B cell (primary cell): ENCODE results near the gene IL10.

ENCODE experiments used
- EZH2 ChIP-seq: IDR thresholded peaks from 2 replicates; pipeline ENCODE4 v1.6.1; 2012; ENCODE audit warnings: borderline replicate concordance, low read depth, mild to moderate bottlenecking, moderate library complexity, low read length; ENCODE audit not compliant: insufficient read depth, poor library complexity, severe bottlenecking
- TF ChIP-seq, protein P1 (sequence below): fragments of 200-600 bp; IDR thresholded peaks from one replicate; pipeline ENCODE4 v1.8.0; 2022; ENCODE audit warnings: antibody characterized with exemption, mild to moderate bottlenecking

DNA sequence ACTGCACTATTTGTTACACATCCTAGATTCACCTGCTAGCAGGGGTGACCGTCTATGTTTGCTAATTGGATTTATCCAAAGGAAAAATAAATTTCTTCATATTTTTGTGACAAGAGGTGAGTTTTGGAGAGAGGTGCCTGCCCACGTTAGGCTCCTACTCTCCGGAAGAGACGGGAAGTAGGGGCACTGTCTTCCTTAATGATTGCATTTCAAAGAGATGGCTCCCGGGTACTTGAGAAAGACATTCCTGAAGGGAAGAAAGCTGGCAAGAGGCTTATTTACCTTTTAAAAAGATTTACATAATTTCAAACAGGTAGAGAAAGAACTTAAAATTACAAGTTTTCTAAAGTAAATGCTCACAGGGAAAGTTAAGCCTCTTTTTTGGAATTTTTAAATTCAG is 20.4 kb downstream of the IL10 start:
- TF ChIP-seq, protein P1, sequence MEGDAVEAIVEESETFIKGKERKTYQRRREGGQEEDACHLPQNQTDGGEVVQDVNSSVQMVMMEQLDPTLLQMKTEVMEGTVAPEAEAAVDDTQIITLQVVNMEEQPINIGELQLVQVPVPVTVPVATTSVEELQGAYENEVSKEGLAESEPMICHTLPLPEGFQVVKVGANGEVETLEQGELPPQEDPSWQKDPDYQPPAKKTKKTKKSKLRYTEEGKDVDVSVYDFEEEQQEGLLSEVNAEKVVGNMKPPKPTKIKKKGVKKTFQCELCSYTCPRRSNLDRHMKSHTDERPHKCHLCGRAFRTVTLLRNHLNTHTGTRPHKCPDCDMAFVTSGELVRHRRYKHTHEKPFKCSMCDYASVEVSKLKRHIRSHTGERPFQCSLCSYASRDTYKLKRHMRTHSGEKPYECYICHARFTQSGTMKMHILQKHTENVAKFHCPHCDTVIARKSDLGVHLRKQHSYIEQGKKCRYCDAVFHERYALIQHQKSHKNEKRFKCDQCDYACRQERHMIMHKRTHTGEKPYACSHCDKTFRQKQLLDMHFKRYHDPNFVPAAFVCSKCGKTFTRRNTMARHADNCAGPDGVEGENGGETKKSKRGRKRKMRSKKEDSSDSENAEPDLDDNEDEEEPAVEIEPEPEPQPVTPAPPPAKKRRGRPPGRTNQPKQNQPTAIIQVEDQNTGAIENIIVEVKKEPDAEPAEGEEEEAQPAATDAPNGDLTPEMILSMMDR = no peak
- no peak for TF ChIP-seq EZH2
